GM18870 (cell line): Measurements from ENCODE around the gene CORO7.
"Not testable (repeated sequence)": the region's sequence is repeated elsewhere in the genome, so short reads cannot be mapped to it uniquely, and the experiment has no call there.

ENCODE experiments used
- ATAC-seq: cut with Tn5 transposase; IDR thresholded peaks from one replicate; pipeline ENCODE4 v1.9.1; 2021; ENCODE audit warnings: moderate library complexity; ENCODE audit not compliant: unreplicated experiment

The CORO7 gene

DNA sequence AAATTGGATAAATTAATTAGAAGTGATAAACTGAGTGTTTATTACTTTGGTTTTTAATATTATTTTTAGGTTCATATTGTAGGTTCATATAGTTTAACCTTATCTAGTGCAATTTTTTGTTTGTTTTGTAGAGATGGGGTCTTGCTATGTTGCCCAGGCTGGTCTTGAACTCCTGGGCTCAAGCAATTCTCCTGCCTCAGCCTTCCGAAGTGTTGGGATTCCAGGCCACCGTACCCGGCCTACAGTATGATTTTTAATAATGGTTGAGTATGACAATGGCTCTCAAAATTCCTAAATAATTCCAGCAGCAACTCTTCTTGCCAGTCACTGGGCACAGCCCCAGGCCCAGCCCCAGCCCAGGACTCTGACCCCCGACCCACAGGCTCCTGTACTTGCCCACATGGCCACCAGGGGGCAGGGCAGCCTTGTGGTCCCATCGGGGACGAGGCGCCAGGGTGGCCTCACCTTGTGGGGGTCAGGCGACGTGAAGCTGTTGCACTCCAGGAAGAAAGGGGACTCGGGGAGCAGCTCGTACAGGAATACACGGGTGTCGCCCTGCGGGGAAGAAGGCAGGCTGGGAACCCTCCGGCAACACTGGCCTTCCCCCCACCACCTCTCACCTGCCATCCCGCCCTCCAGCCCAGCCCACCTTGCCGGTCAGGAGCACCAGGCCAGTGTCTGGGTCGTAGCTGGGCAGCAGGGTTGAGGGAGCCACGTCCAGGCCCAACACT lies 57.4 kb downstream of the CORO7 start:
- no peak for ATAC-seq

DNA sequence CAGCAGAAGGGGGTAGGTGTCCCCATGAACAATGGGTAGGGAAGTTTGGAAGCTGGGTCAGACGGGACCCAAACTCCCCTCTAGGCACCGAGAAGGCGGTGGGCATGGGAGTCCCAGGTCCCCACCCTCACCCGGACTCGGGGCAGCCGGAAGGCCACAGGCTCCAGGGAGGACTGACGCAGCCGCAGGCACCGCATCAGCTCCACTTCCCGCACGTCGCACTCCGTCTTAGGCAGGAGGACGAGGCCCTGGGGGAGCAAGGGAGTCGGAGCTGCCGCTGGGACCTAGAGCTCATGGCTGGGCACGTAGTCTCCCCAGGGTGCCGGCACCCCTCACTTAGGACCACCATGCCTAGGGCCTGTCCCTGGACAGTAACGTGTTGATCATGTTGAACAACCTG lies 58.2 kb downstream of the CORO7 start:
- no peak for ATAC-seq

- no peak for ATAC-seq
Measured at GRCh38 chr16:4356820-4357219, 59.6 kb downstream of the CORO7 start.

- no peak for ATAC-seq
Measured at GRCh38 chr16:4354512-4355409, 61.6 kb downstream of the CORO7 start.

GRCh38 chr16:4353675-4354074 lies 62.7 kb downstream of the CORO7 start:
- ATAC-seq, result no peak

DNA sequence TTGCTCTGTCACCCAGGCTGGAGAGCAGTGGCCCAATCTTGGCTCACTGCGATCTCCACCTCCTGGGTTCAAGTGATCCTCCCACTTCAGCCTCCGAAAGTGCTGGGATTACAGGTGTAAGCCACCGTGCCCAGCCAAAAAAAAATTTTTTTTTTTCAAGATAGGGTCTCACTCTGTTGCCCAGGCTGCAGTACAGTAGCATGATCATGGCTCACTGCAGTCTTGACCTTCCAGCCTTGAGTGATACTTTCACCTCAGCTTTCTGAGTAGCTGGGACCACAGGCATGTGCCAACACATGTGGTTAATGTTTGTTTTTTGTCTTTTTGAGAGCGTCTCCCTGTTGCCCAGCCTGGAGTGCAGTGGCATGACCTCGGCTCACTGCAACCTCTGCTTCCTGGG lies 63.6 kb downstream of the CORO7 start:
- ATAC-seq, result no peak

DNA sequence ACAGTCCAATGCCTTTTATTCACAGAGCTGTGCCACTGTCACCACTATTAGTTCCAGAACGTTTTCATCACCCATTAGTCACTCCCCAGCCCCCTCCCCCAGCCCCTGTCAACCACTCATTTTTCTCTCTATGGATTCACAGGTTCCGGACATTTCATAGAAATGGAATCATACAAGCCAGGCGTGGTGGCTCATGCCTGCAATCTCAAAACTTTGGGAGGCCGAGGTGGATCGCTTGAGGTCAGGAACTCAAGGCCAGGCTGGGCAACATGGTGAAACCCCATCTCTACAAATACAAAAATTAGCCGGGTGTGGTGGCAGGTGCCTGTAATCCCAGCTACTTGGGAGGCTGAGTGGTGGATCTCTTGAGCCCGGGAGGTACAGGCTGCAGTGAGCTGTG lies 64.5 kb downstream of the CORO7 start:
- ATAC-seq, result no peak

- ATAC-seq, result peak; percentile 79
Measured at GRCh38 chr16:4350787-4351659, 65.4 kb downstream of the CORO7 start, which contains the start of gene PAM16. PAM16 (minus strand) TSS chr16:4351321; CDS start chr16:4351234, 87 bp downstream.

GRCh38 chr16:4350365-4350786 lies 66.0 kb downstream of the CORO7 start:
- ATAC-seq, result peak; percentile 8

- no peak for ATAC-seq
Measured at GRCh38 chr16:4349332-4349731, 67.1 kb downstream of the CORO7 start.

DNA sequence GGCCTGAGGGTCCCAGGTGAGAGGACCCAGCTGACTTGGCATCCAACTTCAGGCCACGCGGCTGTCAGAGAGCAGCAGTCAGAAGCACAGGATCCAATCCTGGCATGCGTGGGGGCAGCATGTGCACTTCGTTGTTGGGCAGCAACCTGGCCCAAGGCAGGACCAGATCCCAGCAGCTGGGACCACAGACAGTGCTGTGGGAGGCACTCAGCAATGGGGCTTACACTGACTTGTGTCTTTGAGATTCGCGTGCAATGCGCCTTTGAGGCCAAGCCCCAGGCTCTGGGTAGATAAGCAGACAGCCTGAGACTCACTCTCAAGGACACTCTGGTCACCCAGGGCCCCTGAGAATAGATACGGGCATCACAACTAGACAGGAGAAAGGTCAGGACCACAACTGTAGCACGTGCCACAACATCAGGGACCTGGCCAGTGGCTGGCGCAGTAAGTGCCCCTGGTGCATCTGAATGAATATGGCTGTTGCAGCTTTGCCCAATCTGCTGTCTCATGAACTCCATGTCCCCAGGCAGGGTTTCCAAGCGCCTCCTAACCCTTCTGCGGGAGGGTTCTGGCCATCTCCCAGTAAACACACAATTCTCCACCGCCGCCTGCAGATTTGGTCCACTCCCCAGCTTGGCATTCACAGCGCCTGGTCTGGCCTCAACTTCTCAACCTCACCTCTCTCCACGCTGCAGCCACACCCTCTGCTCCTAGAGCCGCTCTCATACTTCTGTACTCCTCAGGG lies 68.5 kb downstream of the CORO7 start:
- ATAC-seq, result no peak

- no peak for ATAC-seq
Measured at GRCh38 chr16:4347010-4347409, 69.4 kb downstream of the CORO7 start.

DNA sequence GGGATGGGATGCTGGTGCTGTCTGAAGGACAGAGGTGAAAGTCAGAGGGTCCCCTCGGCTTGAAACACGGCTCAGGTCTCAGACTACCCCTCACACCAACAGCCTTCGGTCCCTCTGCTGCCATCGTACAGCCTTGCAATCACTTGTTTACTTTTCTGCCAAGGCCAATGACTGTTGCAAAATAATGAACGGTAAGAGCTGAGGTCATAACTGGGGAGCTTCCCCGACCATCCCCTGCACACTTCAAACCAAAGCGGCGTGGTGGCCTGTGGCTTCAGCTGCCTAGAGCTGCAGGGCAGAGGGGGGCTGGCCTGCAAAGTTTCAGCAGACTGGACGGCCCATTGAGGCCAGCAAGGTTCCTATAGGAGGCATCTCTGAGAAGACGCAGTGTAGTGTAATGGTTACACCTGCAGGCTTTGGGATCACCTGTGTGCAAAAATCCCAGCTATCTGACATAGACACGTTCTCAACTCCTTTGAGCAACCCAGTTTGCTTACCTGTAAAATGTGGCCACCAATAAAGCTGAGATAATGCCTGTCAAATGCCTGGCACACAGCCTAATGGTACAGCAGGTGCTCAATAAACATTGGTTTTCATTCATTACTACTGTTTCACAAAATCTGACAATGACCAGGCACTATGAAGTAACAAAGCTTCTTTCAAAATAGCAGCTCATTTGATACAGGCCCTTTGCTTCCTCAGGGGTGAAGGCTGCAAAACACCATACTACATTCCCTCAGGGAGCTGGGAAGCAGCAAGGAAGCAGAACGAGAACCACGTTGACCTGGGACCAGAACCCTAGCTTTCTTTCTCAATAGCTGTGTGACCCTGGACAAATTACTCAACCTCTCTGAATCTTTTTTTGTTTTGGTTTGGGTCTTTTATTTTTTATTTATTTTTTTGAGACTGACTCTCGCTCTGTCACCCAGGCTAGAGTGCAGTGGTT lies 70.3 kb downstream of the CORO7 start:
- no peak for ATAC-seq

- ATAC-seq, result no peak
Measured at GRCh38 chr16:4344983-4345835, 71.2 kb downstream of the CORO7 start.

GRCh38 chr16:4344300-4344982 lies 72.0 kb downstream of the CORO7 start:
- ATAC-seq, result not testable (repeated sequence)

GRCh38 chr16:4342866-4343744 lies 73.3 kb downstream of the CORO7 start:
- ATAC-seq, result no peak

GRCh38 chr16:4341250-4341649 lies 75.1 kb downstream of the CORO7 start:
- ATAC-seq, result no peak
